Esophagus muscularis mucosa (tissue), 3 donors: ENCODE results near the gene SHISA2.

Source experiments
- POLR2A ChIP-seq: fragments of 450-650 bp; IDR thresholded peaks from one replicate; pipeline ENCODE4 v1.6.1; 2017; ENCODE audit warnings: antibody characterized with exemption, moderate library complexity, mild to moderate bottlenecking, low read depth
- POLR2AphosphoS5 ChIP-seq, 2 donors: sonication (generic); formaldehyde crosslinking; IDR thresholded peaks; one replicate each; pipeline ENCODE4 v1.6.1; 2017; ENCODE audit warnings: antibody characterized with exemption in 2 of 2
- TF ChIP-seq, protein P1 (sequence below), 3 experiments: fragments of 200-600 bp in 2 of 3; fragments of 450-650 bp in 1 of 3; sonication (generic) in 2 of 3; IDR thresholded peaks; one replicate each; pipeline ENCODE4 v1.5.1; 2017 to 2019; ENCODE audit warnings: antibody characterized with exemption in 3 of 3, mild to moderate bottlenecking in 2 of 3, moderate library complexity in 1 of 3

DNA sequence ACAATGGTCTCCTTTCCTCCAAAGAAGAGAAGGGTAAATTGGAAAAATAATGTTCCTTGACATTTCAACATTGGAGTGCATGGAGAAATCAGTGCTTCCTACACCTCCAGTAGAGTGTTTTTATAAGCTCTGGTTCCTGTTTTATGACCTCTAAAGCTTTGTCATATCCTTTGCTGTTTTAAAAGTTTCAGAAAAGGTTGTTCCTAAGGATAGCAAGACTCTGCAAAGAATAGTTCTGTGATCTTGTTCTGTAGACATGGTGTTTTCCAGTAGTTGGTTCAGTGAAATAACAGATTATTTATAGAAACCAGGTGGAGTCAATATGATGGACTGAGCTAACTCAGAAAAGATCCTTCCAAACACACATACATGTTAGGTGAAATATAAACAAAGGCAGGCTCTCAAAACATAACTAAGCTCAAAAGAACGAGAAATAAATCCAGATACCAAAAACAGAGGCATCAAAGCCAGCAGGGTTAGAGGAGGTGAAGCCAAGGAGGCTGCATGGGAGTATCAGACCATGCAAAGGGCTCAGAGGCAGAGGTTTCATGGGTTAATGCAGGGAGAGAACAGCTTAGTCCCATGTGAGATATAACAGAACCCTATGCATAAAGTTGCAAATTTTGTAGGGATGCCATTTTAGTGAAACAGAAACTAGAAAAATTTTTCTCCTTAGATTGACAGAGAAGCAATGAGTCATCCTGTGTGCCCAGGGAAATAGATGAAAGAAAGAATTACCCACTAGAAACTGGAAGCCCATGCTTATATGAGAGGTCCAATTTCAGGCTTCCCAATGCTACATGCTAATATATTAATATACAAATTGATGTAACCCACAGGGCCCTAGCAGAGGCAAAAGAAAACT is 44.3 kb downstream of the SHISA2 start:
- TF ChIP-seq, protein P1, sequence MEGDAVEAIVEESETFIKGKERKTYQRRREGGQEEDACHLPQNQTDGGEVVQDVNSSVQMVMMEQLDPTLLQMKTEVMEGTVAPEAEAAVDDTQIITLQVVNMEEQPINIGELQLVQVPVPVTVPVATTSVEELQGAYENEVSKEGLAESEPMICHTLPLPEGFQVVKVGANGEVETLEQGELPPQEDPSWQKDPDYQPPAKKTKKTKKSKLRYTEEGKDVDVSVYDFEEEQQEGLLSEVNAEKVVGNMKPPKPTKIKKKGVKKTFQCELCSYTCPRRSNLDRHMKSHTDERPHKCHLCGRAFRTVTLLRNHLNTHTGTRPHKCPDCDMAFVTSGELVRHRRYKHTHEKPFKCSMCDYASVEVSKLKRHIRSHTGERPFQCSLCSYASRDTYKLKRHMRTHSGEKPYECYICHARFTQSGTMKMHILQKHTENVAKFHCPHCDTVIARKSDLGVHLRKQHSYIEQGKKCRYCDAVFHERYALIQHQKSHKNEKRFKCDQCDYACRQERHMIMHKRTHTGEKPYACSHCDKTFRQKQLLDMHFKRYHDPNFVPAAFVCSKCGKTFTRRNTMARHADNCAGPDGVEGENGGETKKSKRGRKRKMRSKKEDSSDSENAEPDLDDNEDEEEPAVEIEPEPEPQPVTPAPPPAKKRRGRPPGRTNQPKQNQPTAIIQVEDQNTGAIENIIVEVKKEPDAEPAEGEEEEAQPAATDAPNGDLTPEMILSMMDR (IDR thresholded peaks at IDR 0.05): no peak
- TF ChIP-seq POLR2A (no peak), POLR2AphosphoS5 (IDR thresholded peaks at IDR 0.05) (no peak)
